ENCODE data around the gene DGKD.

The DGKD gene

DNA sequence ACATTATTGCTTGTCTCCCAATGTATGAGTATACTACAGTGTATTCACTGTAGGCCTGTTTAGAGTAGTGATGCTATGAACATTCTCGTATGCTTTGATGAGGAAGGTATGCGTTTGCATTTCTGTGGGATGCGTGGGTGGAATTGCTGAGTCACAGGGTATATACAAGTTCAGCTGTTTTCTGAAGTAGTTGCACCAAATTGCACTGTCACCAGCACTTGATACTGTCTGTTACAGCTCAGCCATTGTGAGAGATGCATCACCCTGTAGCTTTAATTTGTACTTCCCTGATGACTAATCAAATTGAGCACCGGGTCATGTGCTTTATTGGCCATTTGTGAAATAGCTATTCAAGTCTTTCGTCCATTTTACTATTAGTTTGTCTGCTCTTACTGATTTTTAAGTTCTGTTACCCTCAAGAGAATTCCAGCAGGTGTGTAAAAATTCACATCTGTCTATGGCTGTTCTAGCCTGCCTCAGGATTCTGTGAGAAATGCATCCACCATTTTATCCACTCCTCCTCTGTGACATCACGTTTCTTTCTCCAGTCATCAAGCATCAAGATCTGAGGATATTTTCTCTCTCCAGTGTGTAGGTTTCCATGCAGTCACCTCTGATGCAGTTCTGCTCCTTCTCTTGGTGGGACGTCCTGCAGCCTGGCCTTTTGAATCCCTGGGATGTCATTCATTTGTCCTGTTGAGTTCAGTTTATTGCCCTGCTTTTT is 72.5 kb downstream of the DGKD start:
- H2BK15ac ChIP-seq (replicated peaks; ENCODE audit: low read depth): no peak overlapping the region
- H3K4me2 ChIP-seq (ENCODE audit: low read length): no peak overlapping the region
- WGBS (ENCODE audit: extremely low coverage, insufficient coverage, low lambda C conversion rate): no CpG with 5 or more reads among the region's 7 CpGs
- H2BK5ac ChIP-seq (ENCODE audit: low read length): no peak overlapping the region
- no peak for DNase-seq
- no peaks in the 10 kb centered on the region for H3K27me3 ChIP-seq (ENCODE audit: insufficient read depth, low read length, poor library complexity)
- H3K4ac ChIP-seq (ENCODE audit: low read depth, low read length): no peak overlapping the region
- no peak overlapping the region for H2BK120ac ChIP-seq (ENCODE audit: low read depth, low read length)
- no peak overlapping the region for H3K4me3 ChIP-seq (ENCODE audit: low read length)
- H4K8ac ChIP-seq (ENCODE audit: low read depth, low read length): no peak overlapping the region
- peaks cover 6% of the 10 kb centered on the region for H3K79me1 ChIP-seq (ENCODE audit: low read length)
- H4K5ac ChIP-seq (ENCODE audit: low read length): no peak overlapping the region
- no peak overlapping the region for H3K18ac ChIP-seq (ENCODE audit: low read length)
- no peak overlapping the region for H3K27ac ChIP-seq (ENCODE audit: low read depth, low read length)
- H3K23ac ChIP-seq (ENCODE audit: low read length): peak overlapping the region; percentile 74
- no peak overlapping the region for H3K56ac ChIP-seq (ENCODE audit: low read length)
- no peaks in the 10 kb centered on the region for H3K4me1 ChIP-seq (ENCODE audit: control insufficient read depth, low read depth, low read length)
- no peak overlapping the region for H2AK5ac ChIP-seq (ENCODE audit: low read length)
- no peak overlapping the region for H3K9ac ChIP-seq (ENCODE audit: low read length)
- no peaks in the 10 kb centered on the region for H3K36me3 ChIP-seq (ENCODE audit: control insufficient read depth, insufficient read depth, low read length)
- H3K79me2 ChIP-seq (ENCODE audit: control insufficient read depth, insufficient read depth, low read length): no peaks in the 10 kb centered on the region

DNA sequence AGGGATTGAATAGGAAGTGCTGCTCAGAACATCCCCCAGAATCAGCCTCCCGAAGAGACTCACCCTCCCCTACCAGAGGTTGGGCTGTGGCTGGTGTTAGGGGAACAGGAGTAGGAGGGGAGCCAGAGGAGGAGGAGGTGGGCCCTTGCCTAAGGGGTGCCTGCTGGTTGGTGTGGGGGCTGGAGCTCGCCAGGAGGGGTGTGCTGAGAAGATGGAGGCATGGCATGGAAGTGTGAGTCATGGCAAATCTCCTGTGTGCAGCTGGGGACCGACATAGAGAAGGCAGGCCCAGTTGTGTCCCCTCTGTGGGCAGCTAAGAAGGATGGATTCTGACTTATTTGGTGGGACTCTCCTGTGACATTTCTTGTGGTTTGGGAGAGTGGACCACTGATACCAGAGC is 73.7 kb downstream of the DGKD start:
- Histone ChIP-seq H3K36me3 (ENCODE audit: control insufficient read depth, insufficient read depth, low read length) (no peaks in the 10 kb centered on the region), H4K8ac (ENCODE audit: low read depth, low read length) (no peak overlapping the region), H3K18ac (ENCODE audit: low read length) (no peak overlapping the region), H3K23ac (ENCODE audit: low read length) (no peak overlapping the region), H3K79me2 (ENCODE audit: control insufficient read depth, insufficient read depth, low read length) (no peaks in the 10 kb centered on the region), H3K27me3 (ENCODE audit: insufficient read depth, low read length, poor library complexity) (no peaks in the 10 kb centered on the region), H3K79me1 (ENCODE audit: low read length) (peaks cover 6% of the 10 kb centered on the region), H3K9ac (ENCODE audit: low read length) (no peak overlapping the region), H2AK5ac (ENCODE audit: low read length) (no peak overlapping the region), H2BK15ac (replicated peaks; ENCODE audit: low read depth) (no peak overlapping the region), H3K27ac (ENCODE audit: low read depth, low read length) (no peak overlapping the region), H2BK120ac (ENCODE audit: low read depth, low read length) (no peak overlapping the region), H3K4me2 (ENCODE audit: low read length) (no peak overlapping the region), H3K4me1 (ENCODE audit: control insufficient read depth, low read depth, low read length) (no peaks in the 10 kb centered on the region), H3K4ac (ENCODE audit: low read depth, low read length) (no peak overlapping the region), H2BK5ac (ENCODE audit: low read length) (no peak overlapping the region), H3K4me3 (ENCODE audit: low read length) (no peak overlapping the region), H3K56ac (ENCODE audit: low read length) (no peak overlapping the region), H4K5ac (ENCODE audit: low read length) (no peak overlapping the region)
- WGBS (ENCODE audit: extremely low coverage, insufficient coverage, low lambda C conversion rate): no CpG with 5 or more reads among the region's 3 CpGs
- no peak for DNase-seq

GRCh38 chr2:233428438-233428837 is 74.1 kb downstream of the DGKD start:
- H3K4me2 ChIP-seq (ENCODE audit: low read length): no peak overlapping the region
- no peaks in the 10 kb centered on the region for H3K4me1 ChIP-seq (ENCODE audit: control insufficient read depth, low read depth, low read length)
- no peak overlapping the region for H3K4me3 ChIP-seq (ENCODE audit: low read length)
- no peaks in the 10 kb centered on the region for H3K36me3 ChIP-seq (ENCODE audit: control insufficient read depth, insufficient read depth, low read length)
- no peak overlapping the region for H3K18ac ChIP-seq (ENCODE audit: low read length)
- no peak overlapping the region for H3K9ac ChIP-seq (ENCODE audit: low read length)
- peaks cover 4% of the 10 kb centered on the region for H3K79me1 ChIP-seq (ENCODE audit: low read length)
- DNase-seq: no peak
- no peak overlapping the region for H2BK5ac ChIP-seq (ENCODE audit: low read length)
- H3K79me2 ChIP-seq (ENCODE audit: control insufficient read depth, insufficient read depth, low read length): no peaks in the 10 kb centered on the region
- no peak overlapping the region for H2BK120ac ChIP-seq (ENCODE audit: low read depth, low read length)
- no peak overlapping the region for H4K8ac ChIP-seq (ENCODE audit: low read depth, low read length)
- no peak overlapping the region for H4K5ac ChIP-seq (ENCODE audit: low read length)
- H3K23ac ChIP-seq (ENCODE audit: low read length): no peak overlapping the region
- no peak overlapping the region for H2AK5ac ChIP-seq (ENCODE audit: low read length)
- H3K27ac ChIP-seq (ENCODE audit: low read depth, low read length): no peak overlapping the region
- no peak overlapping the region for H3K4ac ChIP-seq (ENCODE audit: low read depth, low read length)
- no CpG with 5 or more reads among the region's 7 CpGs for WGBS (ENCODE audit: extremely low coverage, insufficient coverage, low lambda C conversion rate)
- H3K56ac ChIP-seq (ENCODE audit: low read length): no peak overlapping the region
- H3K27me3 ChIP-seq (ENCODE audit: insufficient read depth, low read length, poor library complexity): no peaks in the 10 kb centered on the region
- no peak overlapping the region for H2BK15ac ChIP-seq (replicated peaks; ENCODE audit: low read depth)

- Histone ChIP-seq H3K18ac (ENCODE audit: low read length) (no peak overlapping the region), H3K4ac (ENCODE audit: low read depth, low read length) (no peak overlapping the region), H3K36me3 (ENCODE audit: control insufficient read depth, insufficient read depth, low read length) (no peaks in the 10 kb centered on the region), H3K4me2 (ENCODE audit: low read length) (no peak overlapping the region), H4K8ac (ENCODE audit: low read depth, low read length) (no peak overlapping the region), H3K79me1 (ENCODE audit: low read length) (peaks cover 2% of the 10 kb centered on the region), H2BK15ac (replicated peaks; ENCODE audit: low read depth) (no peak overlapping the region), H3K27me3 (ENCODE audit: insufficient read depth, low read length, poor library complexity) (no peaks in the 10 kb centered on the region), H3K23ac (ENCODE audit: low read length) (no peak overlapping the region), H2BK5ac (ENCODE audit: low read length) (no peak overlapping the region), H4K5ac (ENCODE audit: low read length) (no peak overlapping the region), H2AK5ac (ENCODE audit: low read length) (no peak overlapping the region), H3K4me3 (ENCODE audit: low read length) (no peak overlapping the region), H3K9ac (ENCODE audit: low read length) (no peak overlapping the region), H3K27ac (ENCODE audit: low read depth, low read length) (no peak overlapping the region), H2BK120ac (ENCODE audit: low read depth, low read length) (no peak overlapping the region), H3K79me2 (ENCODE audit: control insufficient read depth, insufficient read depth, low read length) (no peaks in the 10 kb centered on the region), H3K4me1 (ENCODE audit: control insufficient read depth, low read depth, low read length) (no peaks in the 10 kb centered on the region), H3K56ac (ENCODE audit: low read length) (no peak overlapping the region)
- no peak for DNase-seq
- no CpG with 5 or more reads among the region's 20 CpGs for WGBS (ENCODE audit: extremely low coverage, insufficient coverage, low lambda C conversion rate)
These were observed 75.0 kb downstream of the DGKD start for GRCh38 chr2:233429175-233429897.

DNA sequence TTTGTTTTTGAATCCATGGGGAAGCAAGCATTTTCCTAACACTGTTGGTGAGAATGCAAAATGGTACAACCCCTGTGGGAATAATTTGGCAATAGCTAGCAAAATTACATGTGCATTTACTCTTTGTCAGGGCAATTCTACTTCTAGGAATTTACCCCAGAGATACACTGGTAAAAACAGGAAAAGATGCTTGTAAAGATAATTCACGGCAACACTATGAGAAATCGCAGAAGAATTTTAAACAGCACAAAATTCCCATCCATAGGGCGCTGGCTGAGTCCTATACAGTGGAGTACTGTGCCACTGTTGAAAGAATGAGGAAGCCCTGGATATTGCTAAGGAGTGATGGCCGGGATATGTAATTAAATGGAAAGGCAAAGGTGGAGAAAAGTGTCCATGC is 75.8 kb downstream of the DGKD start:
- H3K27me3 ChIP-seq (ENCODE audit: insufficient read depth, low read length, poor library complexity): no peaks in the 10 kb centered on the region
- no peak overlapping the region for H4K5ac ChIP-seq (ENCODE audit: low read length)
- H3K9ac ChIP-seq (ENCODE audit: low read length): no peak overlapping the region
- H3K27ac ChIP-seq (ENCODE audit: low read depth, low read length): no peak overlapping the region
- no peaks in the 10 kb centered on the region for H3K79me2 ChIP-seq (ENCODE audit: control insufficient read depth, insufficient read depth, low read length)
- H3K4ac ChIP-seq (ENCODE audit: low read depth, low read length): no peak overlapping the region
- no peak overlapping the region for H3K4me2 ChIP-seq (ENCODE audit: low read length)
- no peak overlapping the region for H3K18ac ChIP-seq (ENCODE audit: low read length)
- no CpG with 5 or more reads among the region's 4 CpGs for WGBS (ENCODE audit: extremely low coverage, insufficient coverage, low lambda C conversion rate)
- DNase-seq: no peak
- no peak overlapping the region for H3K4me3 ChIP-seq (ENCODE audit: low read length)
- no peak overlapping the region for H3K56ac ChIP-seq (ENCODE audit: low read length)
- no peak overlapping the region for H4K8ac ChIP-seq (ENCODE audit: low read depth, low read length)
- no peak overlapping the region for H2BK15ac ChIP-seq (replicated peaks; ENCODE audit: low read depth)
- no peak overlapping the region for H2BK5ac ChIP-seq (ENCODE audit: low read length)
- H3K4me1 ChIP-seq (ENCODE audit: control insufficient read depth, low read depth, low read length): no peaks in the 10 kb centered on the region
- no peak overlapping the region for H2BK120ac ChIP-seq (ENCODE audit: low read depth, low read length)
- H3K79me1 ChIP-seq (ENCODE audit: low read length): peaks cover 2% of the 10 kb centered on the region
- no peaks in the 10 kb centered on the region for H3K36me3 ChIP-seq (ENCODE audit: control insufficient read depth, insufficient read depth, low read length)
- H3K23ac ChIP-seq (ENCODE audit: low read length): no peak overlapping the region
- no peak overlapping the region for H2AK5ac ChIP-seq (ENCODE audit: low read length)

All from mesendoderm (in vitro differentiated cells).